ENCODE data around the gene CD300H.

DNA sequence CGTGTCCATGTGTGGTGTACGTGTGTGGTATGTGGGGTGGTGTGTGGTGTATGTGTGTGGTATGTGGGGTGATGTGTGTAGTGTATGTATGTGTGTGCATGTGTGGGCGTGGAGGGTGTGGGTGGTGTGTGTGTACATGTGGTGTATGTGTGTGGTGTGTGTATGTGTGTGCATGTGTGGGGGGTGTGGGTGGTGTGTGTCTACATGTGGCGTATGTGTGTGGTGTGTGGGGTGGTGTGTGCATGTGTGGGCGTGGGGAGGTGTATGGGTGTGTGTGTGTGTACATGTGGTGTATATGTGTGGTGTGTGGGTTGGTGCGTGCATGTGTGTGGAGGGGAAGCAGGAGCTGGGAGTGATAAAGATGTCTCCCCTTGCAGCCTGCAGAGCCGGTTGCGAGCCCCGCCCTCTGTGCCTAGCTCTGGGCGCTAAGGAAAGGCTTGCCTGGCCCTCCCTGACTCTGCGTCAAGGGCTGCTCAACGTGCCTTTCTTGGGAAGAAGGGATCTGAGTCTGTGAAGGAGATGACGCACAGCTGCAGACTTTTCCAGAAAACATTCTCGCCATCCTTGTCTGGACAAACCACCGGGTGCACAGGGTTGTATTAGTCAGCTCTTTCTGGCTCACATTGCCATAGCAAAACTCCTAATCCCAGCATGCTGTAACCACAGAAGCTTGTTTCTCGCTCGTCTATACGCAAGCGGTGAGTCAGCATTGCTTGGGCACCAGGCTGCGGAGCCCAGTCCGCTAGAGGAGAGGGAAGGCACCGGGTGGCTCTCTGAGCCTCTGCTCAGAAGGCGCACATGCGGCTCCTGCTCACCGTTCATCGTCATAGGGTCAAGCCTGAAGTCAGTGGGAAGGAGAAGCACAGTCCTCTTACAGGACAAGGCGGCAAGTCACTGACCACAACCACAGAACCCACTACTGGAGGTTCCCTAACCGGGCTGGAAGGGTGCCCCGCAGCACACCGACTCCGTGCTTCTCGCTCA lies 2.0 kb upstream of the CD300H start:
- TF ChIP-seq, protein P1, sequence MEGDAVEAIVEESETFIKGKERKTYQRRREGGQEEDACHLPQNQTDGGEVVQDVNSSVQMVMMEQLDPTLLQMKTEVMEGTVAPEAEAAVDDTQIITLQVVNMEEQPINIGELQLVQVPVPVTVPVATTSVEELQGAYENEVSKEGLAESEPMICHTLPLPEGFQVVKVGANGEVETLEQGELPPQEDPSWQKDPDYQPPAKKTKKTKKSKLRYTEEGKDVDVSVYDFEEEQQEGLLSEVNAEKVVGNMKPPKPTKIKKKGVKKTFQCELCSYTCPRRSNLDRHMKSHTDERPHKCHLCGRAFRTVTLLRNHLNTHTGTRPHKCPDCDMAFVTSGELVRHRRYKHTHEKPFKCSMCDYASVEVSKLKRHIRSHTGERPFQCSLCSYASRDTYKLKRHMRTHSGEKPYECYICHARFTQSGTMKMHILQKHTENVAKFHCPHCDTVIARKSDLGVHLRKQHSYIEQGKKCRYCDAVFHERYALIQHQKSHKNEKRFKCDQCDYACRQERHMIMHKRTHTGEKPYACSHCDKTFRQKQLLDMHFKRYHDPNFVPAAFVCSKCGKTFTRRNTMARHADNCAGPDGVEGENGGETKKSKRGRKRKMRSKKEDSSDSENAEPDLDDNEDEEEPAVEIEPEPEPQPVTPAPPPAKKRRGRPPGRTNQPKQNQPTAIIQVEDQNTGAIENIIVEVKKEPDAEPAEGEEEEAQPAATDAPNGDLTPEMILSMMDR (conservative IDR thresholded peaks at IDR 0.05; ENCODE audit: low read length) = no peak
- TF ChIP-seq EZH2phosphoT487 (IDR thresholded peaks at IDR 0.05; ENCODE audit: borderline replicate concordance) = no peak

Measured in Loucy (cell line).